Body of pancreas (tissue), 4 donors: ENCODE results near the gene KCNA3.

Source experiments
- POLR2A ChIP-seq, 3 donors: fragments of 450-650 bp; IDR thresholded peaks; one replicate each; pipeline ENCODE4 v1.6.1; 2016; ENCODE audit warnings: antibody characterized with exemption in 3 of 3, mild to moderate bottlenecking in 2 of 3
- TF ChIP-seq, protein P1 (sequence below), 7 experiments: fragments of 450-650 bp in 4 of 7; fragments of 200-600 bp in 3 of 7; sonication (generic) in 3 of 7; IDR thresholded peaks; one replicate each; pipeline ENCODE4 v1.5.1; 2016 to 2019; ENCODE audit warnings: antibody characterized with exemption in 7 of 7

GRCh38 chr1:110631836-110632620, 42.7 kb downstream of the KCNA3 start:
- TF ChIP-seq, protein P1, sequence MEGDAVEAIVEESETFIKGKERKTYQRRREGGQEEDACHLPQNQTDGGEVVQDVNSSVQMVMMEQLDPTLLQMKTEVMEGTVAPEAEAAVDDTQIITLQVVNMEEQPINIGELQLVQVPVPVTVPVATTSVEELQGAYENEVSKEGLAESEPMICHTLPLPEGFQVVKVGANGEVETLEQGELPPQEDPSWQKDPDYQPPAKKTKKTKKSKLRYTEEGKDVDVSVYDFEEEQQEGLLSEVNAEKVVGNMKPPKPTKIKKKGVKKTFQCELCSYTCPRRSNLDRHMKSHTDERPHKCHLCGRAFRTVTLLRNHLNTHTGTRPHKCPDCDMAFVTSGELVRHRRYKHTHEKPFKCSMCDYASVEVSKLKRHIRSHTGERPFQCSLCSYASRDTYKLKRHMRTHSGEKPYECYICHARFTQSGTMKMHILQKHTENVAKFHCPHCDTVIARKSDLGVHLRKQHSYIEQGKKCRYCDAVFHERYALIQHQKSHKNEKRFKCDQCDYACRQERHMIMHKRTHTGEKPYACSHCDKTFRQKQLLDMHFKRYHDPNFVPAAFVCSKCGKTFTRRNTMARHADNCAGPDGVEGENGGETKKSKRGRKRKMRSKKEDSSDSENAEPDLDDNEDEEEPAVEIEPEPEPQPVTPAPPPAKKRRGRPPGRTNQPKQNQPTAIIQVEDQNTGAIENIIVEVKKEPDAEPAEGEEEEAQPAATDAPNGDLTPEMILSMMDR (IDR thresholded peaks at IDR 0.05), result no peak
- no peak for TF ChIP-seq POLR2A (IDR thresholded peaks at IDR 0.05)
